Kidney epithelial cell (primary cell): ENCODE results near the gene CD300E. TPM values are rescaled to one million over a fixed set of nuclear protein-coding genes. Genes with fewer than 3 reads are reported as not detected.

Source experiments
- DNase-seq: peaks from one replicate; pipeline ENCODE4 v3.0.0-alpha.2; 2010; ENCODE audit warnings: low read depth
- H3K27me3 ChIP-seq: 2 replicates; pipeline ENCODE4 v1.6.0; 2011; ENCODE audit warnings: low read length; ENCODE audit not compliant: control insufficient read depth, insufficient read depth
- H3K36me3 ChIP-seq: 2 replicates; pipeline ENCODE4 v1.5.1; 2011; ENCODE audit warnings: low read length; ENCODE audit not compliant: control insufficient read depth, insufficient read depth
- H3K4me3 ChIP-seq: 2 replicates; pipeline ENCODE4 v1.5.1; 2011; ENCODE audit warnings: low read depth, mild to moderate bottlenecking, control low read depth, low read length
- total RNA-seq: library from RNA; depleted of rRNA; stranded (reverse); fragments of >200 nt; gene quantifications from 2 replicates; pipeline ENCODE4 v1.2.3, GENCODE V29; 2015
- TF ChIP-seq, protein P1 (sequence below): IDR thresholded peaks from 2 replicates; pipeline ENCODE4 v1.5.1; 2011; ENCODE audit warnings: mild to moderate bottlenecking, moderate library complexity, low read length, control low read depth, inconsistent platforms; ENCODE audit not compliant: insufficient read depth, poor library complexity, severe bottlenecking

CD300E gene
- total RNA-seq, 1 donor from 2014 or later: not detected

DNA sequence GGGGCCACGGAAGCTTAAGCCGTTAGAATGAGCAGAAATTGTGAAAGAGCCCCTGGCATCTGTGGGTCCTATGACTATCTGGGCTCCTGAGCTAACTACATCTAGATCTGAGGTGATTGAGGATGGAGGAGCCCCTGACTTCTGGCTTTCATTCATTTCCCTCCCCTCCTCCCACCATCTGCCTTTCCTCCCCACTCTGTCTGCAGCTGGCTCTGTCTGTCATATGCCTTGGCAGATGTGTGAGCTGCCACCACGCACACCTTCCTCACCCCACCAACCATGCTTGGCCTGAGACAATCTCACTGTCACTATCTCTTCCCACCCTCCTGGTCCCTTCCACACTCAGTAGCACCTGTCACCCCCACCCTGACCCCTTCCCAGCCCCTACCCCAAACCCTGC, 5.1 kb downstream of the CD300E start:
- no peaks in the 10 kb centered on the region for H3K36me3 ChIP-seq
- no peak overlapping the region for H3K4me3 ChIP-seq
- no peaks in the 10 kb centered on the region for H3K27me3 ChIP-seq
- DNase-seq: no peak
- TF ChIP-seq, protein P1, sequence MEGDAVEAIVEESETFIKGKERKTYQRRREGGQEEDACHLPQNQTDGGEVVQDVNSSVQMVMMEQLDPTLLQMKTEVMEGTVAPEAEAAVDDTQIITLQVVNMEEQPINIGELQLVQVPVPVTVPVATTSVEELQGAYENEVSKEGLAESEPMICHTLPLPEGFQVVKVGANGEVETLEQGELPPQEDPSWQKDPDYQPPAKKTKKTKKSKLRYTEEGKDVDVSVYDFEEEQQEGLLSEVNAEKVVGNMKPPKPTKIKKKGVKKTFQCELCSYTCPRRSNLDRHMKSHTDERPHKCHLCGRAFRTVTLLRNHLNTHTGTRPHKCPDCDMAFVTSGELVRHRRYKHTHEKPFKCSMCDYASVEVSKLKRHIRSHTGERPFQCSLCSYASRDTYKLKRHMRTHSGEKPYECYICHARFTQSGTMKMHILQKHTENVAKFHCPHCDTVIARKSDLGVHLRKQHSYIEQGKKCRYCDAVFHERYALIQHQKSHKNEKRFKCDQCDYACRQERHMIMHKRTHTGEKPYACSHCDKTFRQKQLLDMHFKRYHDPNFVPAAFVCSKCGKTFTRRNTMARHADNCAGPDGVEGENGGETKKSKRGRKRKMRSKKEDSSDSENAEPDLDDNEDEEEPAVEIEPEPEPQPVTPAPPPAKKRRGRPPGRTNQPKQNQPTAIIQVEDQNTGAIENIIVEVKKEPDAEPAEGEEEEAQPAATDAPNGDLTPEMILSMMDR: no peak

DNA sequence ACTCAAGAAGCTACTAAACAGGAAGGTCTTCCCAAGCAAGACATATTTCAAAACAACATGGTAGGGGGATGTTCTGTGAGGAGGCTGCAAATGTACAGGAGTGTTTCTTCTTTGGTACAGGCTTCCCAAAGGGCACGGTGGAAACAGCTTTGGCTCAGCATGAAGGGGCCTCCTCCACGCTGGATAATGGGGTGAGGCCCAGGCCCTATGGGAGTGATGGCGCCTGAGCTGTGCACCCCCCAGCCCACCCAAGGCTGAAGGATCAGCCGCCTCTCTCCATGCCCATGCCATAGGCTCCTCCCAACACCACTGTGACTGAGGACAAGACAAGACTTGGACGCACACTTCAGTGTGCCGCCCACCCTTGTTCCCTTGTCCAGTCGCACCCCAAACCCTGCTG, 6.8 kb downstream of the CD300E start:
- Histone ChIP-seq H3K27me3 (no peaks in the 10 kb centered on the region), H3K36me3 (no peaks in the 10 kb centered on the region), H3K4me3 (no peak overlapping the region)
- TF ChIP-seq, protein P1: no peak
- no peak for DNase-seq

DNA sequence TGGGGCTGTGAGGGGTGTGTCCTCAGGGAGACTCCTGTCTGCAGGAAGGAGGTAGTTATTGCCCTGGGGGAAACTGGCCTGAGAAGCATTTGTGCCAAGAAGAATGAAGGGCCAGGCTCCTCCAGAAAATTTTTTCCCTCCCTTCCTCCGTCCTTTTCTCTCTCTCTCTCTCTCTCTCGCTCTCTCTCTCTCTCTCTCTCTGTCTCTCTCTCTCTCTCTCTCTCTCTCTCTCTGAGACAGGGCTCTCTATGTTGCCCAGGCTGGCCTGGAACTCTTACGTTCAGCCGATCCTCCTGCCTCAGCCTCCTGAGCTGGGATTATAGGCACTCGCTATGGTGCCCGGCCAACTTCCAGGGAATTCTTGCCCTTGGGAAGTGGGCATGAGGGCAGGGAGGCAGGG, 11.5 kb downstream of the CD300E start:
- no peaks in the 10 kb centered on the region for H3K36me3 ChIP-seq
- TF ChIP-seq, protein P1: no peak
- DNase-seq: no peak
- H3K4me3 ChIP-seq: no peak overlapping the region
- H3K27me3 ChIP-seq: no peaks in the 10 kb centered on the region

DNA sequence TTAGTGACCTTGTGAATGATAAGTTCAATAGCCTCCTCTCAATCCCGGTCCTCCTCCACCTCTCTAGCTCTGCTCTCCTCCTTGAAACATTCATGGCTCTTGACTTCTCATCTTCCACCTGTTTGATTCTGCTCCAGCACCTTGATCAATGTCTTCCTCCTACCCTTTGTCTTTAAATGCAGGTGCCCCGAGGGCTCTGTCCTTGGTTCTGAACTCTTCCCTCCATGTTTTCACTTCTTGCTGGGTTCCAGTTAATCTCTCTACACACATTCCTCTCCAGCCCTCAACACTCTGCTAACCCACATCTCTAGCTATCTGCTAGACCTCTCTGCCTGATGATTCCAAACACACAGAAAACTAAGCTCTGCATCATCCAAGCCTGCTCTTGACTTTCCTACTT, 13.4 kb downstream of the CD300E start:
- no peak overlapping the region for H3K4me3 ChIP-seq
- no peaks in the 10 kb centered on the region for H3K36me3 ChIP-seq
- no peaks in the 10 kb centered on the region for H3K27me3 ChIP-seq
- no peak for DNase-seq
- TF ChIP-seq, protein P1: no peak

DNA sequence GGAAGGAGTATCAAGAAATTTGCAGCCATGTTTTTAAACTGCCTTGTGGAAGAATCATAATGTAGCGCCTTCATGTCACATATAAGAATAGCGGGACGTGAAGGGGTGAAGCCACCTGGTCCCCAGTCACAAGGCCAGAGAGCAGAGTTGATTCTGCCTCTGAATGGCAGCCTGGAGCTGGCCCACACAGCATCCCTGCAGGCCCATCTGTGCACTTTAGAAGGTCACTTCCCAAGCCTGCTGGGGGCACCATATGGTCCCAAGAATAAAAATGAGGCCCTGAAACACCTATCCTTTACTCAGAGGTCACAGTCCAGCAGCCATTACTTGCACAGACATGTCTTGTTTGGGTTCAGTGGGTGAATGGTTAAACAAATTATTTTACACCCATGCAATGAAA, 15.0 kb downstream of the CD300E start:
- TF ChIP-seq, protein P1: no peak
- no peaks in the 10 kb centered on the region for H3K36me3 ChIP-seq
- DNase-seq: no peak
- H3K27me3 ChIP-seq: peaks cover 3% of the 10 kb centered on the region
- H3K4me3 ChIP-seq: no peak overlapping the region

DNA sequence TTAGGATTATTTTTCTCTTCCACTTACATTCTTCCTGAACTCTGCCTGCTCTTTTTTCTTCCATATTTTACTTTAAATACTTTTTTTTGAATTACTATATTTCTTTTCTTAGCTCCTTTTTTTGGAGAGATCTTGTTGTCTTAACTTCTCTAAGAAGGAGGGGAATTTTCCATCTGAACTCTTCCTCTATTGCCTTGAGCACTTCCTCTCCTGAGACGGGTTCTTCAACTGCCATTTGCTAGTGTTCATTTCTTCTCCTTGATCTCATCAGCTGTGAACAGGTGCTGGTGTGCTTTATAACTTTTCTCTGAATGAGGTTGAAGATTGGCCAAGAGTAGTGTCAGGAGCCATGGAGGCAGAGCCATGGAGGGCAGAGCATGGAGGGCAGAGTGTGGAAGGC, 16.3 kb downstream of the CD300E start:
- Histone ChIP-seq H3K36me3 (no peaks in the 10 kb centered on the region), H3K27me3 (peaks cover 12% of the 10 kb centered on the region), H3K4me3 (no peak overlapping the region)
- DNase-seq: no peak
- TF ChIP-seq, protein P1: no peak
